Head of caudate nucleus (tissue), 42 donors: Measurements from ENCODE around the gene PRSS36.

Experiments
- DNase-seq, 42 donors: peaks; one replicate each; pipeline versions ENCODE4 v3.0.0 to v3.0.0-alpha.2; 2020 to 2021; ENCODE audit warnings: mixed read lengths in 7 of 42
- intact Hi-C: fragments of 100-400 bp; cut with DNase I; formaldehyde crosslinking; loops from one replicate; pipeline ENCODE4 v1.15.0; 2022

PRSS36 gene

GRCh38 chr16:31131841-31132271 is 18.0 kb downstream of the PRSS36 start:
- intact Hi-C loops = no loop called here
- no peak for DNase-seq

- no peak for DNase-seq
- intact Hi-C loops = no loop called here
These were observed 18.4 kb downstream of the PRSS36 start for GRCh38 chr16:31131416-31131815.

- no peak for DNase-seq
- intact Hi-C loops = no loop called here
These were observed 19.0 kb downstream of the PRSS36 start for GRCh38 chr16:31130899-31131298.

- DNase-seq = no peak
- intact Hi-C loops = no loop called here
These were observed 19.5 kb downstream of the PRSS36 start for GRCh38 chr16:31130336-31130891.

- intact Hi-C loops = no loop called here
- peak in 17 of 42 donors; percentile 15 to 65 (median 45) for DNase-seq
These were observed 20.1 kb downstream of the PRSS36 start for GRCh38 chr16:31129568-31130335.

- intact Hi-C loops = no loop called here
- peak in 25 of 42 donors; percentile 16 to 74 (median 44) for DNase-seq
These were observed 20.9 kb downstream of the PRSS36 start for GRCh38 chr16:31128711-31129567.

- intact Hi-C loops = no loop called here
- DNase-seq = no peak
These were observed 22.7 kb downstream of the PRSS36 start for GRCh38 chr16:31127182-31127581.

- intact Hi-C loops = no loop called here
- no peak for DNase-seq
These were observed 24.0 kb downstream of the PRSS36 start for GRCh38 chr16:31125844-31126243.

GRCh38 chr16:31120129-31120528 is 29.7 kb downstream of the PRSS36 start:
- intact Hi-C loops = no loop called here
- no peak for DNase-seq

- intact Hi-C loops = no loop called here
- peak in 1 of 42 donors; percentile 32 for DNase-seq
These were observed 31.4 kb downstream of the PRSS36 start for GRCh38 chr16:31118223-31119155.

- peak; percentile 97 to 100 (median 99) for DNase-seq
- intact Hi-C loops = no loop called here
These were observed 32.3 kb downstream of the PRSS36 start, which contains the start of gene KAT8 for GRCh38 chr16:31117384-31118222. KAT8 (plus strand) TSS chr16:31117664; CDS start chr16:31117682, 18 bp downstream.

- DNase-seq = no peak
- intact Hi-C loops = no loop called here
These were observed 35.4 kb downstream of the PRSS36 start for GRCh38 chr16:31114468-31114867.

GRCh38 chr16:31113121-31114120 is 36.4 kb downstream of the PRSS36 start:
- DNase-seq = peak in 1 of 42 donors; percentile 52
- intact Hi-C loops = no loop called here

GRCh38 chr16:31112711-31113110 is 37.2 kb downstream of the PRSS36 start:
- DNase-seq = no peak
- intact Hi-C loops = no loop called here

- DNase-seq = no peak
These were observed 37.9 kb downstream of the PRSS36 start for GRCh38 chr16:31111881-31112466.

More at GRCh38 chr16:31111881-31112466, 37.9 kb downstream of the PRSS36 start:
- intact Hi-C loops = no loop called here
